ENCODE data around the gene C8A. TPM values are rescaled to one million over a fixed set of nuclear protein-coding genes. Genes with fewer than 3 reads are reported as not detected.

C8A gene
- total RNA-seq, 2 donors from 2014 or later, result not detected

- WGBS, 2 experiments (ENCODE audit: insufficient coverage in 1 of 2, insufficient read length in 1 of 2), result 100% methylated on average over 1 of the region's 1 CpG; no CpG with 5 or more reads in 1 of the 2 experiments
These were observed 67.9 kb downstream of the C8A start for GRCh38 chr1:56922507-56922906.

GRCh38 chr1:56923201-56923600 lies 68.6 kb downstream of the C8A start:
- H3K9ac ChIP-seq (ENCODE audit: extremely low read depth, low read length, poor library complexity, severe bottlenecking), result no peak overlapping the region
- Mint-ChIP-seq H3K9me3 (peaks cover 6% of the 10 kb centered on the region), H3K4me1 (peaks cover 51% of the 10 kb centered on the region), H3K27me3 (ENCODE audit: insufficient read depth) (no peaks in the 10 kb centered on the region), H3K36me3 (ENCODE audit: low read depth) (no peaks in the 10 kb centered on the region), H3K4me3 (no peak overlapping the region), H3K27ac (no peak overlapping the region)
- TF ChIP-seq, protein P1, sequence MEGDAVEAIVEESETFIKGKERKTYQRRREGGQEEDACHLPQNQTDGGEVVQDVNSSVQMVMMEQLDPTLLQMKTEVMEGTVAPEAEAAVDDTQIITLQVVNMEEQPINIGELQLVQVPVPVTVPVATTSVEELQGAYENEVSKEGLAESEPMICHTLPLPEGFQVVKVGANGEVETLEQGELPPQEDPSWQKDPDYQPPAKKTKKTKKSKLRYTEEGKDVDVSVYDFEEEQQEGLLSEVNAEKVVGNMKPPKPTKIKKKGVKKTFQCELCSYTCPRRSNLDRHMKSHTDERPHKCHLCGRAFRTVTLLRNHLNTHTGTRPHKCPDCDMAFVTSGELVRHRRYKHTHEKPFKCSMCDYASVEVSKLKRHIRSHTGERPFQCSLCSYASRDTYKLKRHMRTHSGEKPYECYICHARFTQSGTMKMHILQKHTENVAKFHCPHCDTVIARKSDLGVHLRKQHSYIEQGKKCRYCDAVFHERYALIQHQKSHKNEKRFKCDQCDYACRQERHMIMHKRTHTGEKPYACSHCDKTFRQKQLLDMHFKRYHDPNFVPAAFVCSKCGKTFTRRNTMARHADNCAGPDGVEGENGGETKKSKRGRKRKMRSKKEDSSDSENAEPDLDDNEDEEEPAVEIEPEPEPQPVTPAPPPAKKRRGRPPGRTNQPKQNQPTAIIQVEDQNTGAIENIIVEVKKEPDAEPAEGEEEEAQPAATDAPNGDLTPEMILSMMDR (conservative IDR thresholded peaks at IDR 0.05), result no peak
- H3K9me3 ChIP-seq (ENCODE audit: control insufficient read depth, low read length), result peaks cover 9% of the 10 kb centered on the region
- H3K27me3 ChIP-seq (ENCODE audit: control insufficient read depth, insufficient read depth, low read length, poor library complexity, severe bottlenecking), result no peaks in the 10 kb centered on the region
- H3K27ac ChIP-seq (ENCODE audit: low read depth, low read length), result no peak overlapping the region
- DNase-seq, result no peak
- H3K4me1 ChIP-seq (ENCODE audit: control insufficient read depth, insufficient read depth, low read length), result peaks cover 9% of the 10 kb centered on the region
- H3K4me3 ChIP-seq (ENCODE audit: low read length), result no peak overlapping the region
- 97 to 100% methylated on average over 1 to 3 of the region's 3 CpGs for WGBS, 2 experiments (ENCODE audit: insufficient coverage in 1 of 2, insufficient read length in 1 of 2)
- H3K36me3 ChIP-seq (ENCODE audit: control insufficient read depth, insufficient read depth, low read length), result no peaks in the 10 kb centered on the region

More at GRCh38 chr1:56922507-56922906, 67.9 kb downstream of the C8A start:
- H3K4me1 Mint-ChIP-seq, result peaks cover 54% of the 10 kb centered on the region
- no peak for DNase-seq
- H3K27me3 Mint-ChIP-seq (ENCODE audit: insufficient read depth), result no peaks in the 10 kb centered on the region
- TF ChIP-seq, protein P1 (conservative IDR thresholded peaks at IDR 0.05), result no peak
- peaks cover 9% of the 10 kb centered on the region for H3K9me3 ChIP-seq (ENCODE audit: control insufficient read depth, low read length)
- peak overlapping the region; percentile 8 for H3K27ac Mint-ChIP-seq
- H3K36me3 Mint-ChIP-seq (ENCODE audit: low read depth), result no peaks in the 10 kb centered on the region
- peaks cover 6% of the 10 kb centered on the region for H3K9me3 Mint-ChIP-seq
- H3K4me1 ChIP-seq (ENCODE audit: control insufficient read depth, insufficient read depth, low read length), result peaks cover 9% of the 10 kb centered on the region
- H3K4me3 Mint-ChIP-seq, result no peak overlapping the region
- H3K4me3 ChIP-seq (ENCODE audit: low read length), result no peak overlapping the region
- H3K36me3 ChIP-seq (ENCODE audit: control insufficient read depth, insufficient read depth, low read length), result no peaks in the 10 kb centered on the region
- no peaks in the 10 kb centered on the region for H3K27me3 ChIP-seq (ENCODE audit: control insufficient read depth, insufficient read depth, low read length, poor library complexity, severe bottlenecking)
- H3K27ac ChIP-seq (ENCODE audit: low read depth, low read length), result no peak overlapping the region
- no peak overlapping the region for H3K9ac ChIP-seq (ENCODE audit: extremely low read depth, low read length, poor library complexity, severe bottlenecking)

- Mint-ChIP-seq H3K4me3 (peak overlapping the region; percentile 21), H3K36me3 (ENCODE audit: low read depth) (no peaks in the 10 kb centered on the region), H3K27me3 (ENCODE audit: insufficient read depth) (peaks cover 3% of the 10 kb centered on the region), H3K4me1 (peaks cover 51% of the 10 kb centered on the region), H3K27ac (peak overlapping the region; percentile 69), H3K9me3 (peaks cover 10% of the 10 kb centered on the region)
- TF ChIP-seq, protein P1 (conservative IDR thresholded peaks at IDR 0.05), result no peak
- WGBS, 2 experiments (ENCODE audit: insufficient coverage in 1 of 2, insufficient read length in 1 of 2), result 51 to 61% methylated on average over 2 to 5 of the region's 5 CpGs
- H3K27me3 ChIP-seq (ENCODE audit: control insufficient read depth, insufficient read depth, low read length, poor library complexity, severe bottlenecking), result no peaks in the 10 kb centered on the region
- H3K4me1 ChIP-seq (ENCODE audit: control insufficient read depth, insufficient read depth, low read length), result peaks cover 9% of the 10 kb centered on the region
- H3K36me3 ChIP-seq (ENCODE audit: control insufficient read depth, insufficient read depth, low read length), result no peaks in the 10 kb centered on the region
- H3K9me3 ChIP-seq (ENCODE audit: control insufficient read depth, low read length), result peaks cover 9% of the 10 kb centered on the region
- H3K9ac ChIP-seq (ENCODE audit: extremely low read depth, low read length, poor library complexity, severe bottlenecking), result no peak overlapping the region
- H3K4me3 ChIP-seq (ENCODE audit: low read length), result no peak overlapping the region
- no peak overlapping the region for H3K27ac ChIP-seq (ENCODE audit: low read depth, low read length)
- peak; percentile 74 for DNase-seq
These were observed 69.5 kb downstream of the C8A start for GRCh38 chr1:56924116-56924515.

All from endodermal cell (in vitro differentiated cells).